Neural crest cell (in vitro differentiated cells): ENCODE data around the gene PRCC. TPM values are rescaled to one million over a fixed set of nuclear protein-coding genes. Genes with fewer than 3 reads are reported as not detected.

Experiments used
- DNase-seq: peaks from one replicate; pipeline ENCODE4 v3.0.0; 2021; ENCODE audit warnings: low read depth, mixed read lengths, low spot score
- H3K27ac Mint-ChIP-seq: one replicate; pipeline ENCODE4 v1.8.0; 2021; ENCODE audit warnings: mild to moderate bottlenecking, mixed read lengths; ENCODE audit not compliant: unreplicated experiment
- H3K27me3 Mint-ChIP-seq: 2 replicates; pipeline ENCODE4 v1.8.0; 2021; ENCODE audit warnings: low read depth, mild to moderate bottlenecking, mixed read lengths
- H3K36me3 Mint-ChIP-seq: 2 replicates; pipeline ENCODE4 v1.8.0; 2021; ENCODE audit warnings: low read depth, mild to moderate bottlenecking, mixed read lengths
- H3K4me1 Mint-ChIP-seq: 2 replicates; pipeline ENCODE4 v1.8.0; 2021; ENCODE audit warnings: mixed read lengths
- H3K4me3 Mint-ChIP-seq: one replicate; pipeline ENCODE4 v1.8.0; 2021; ENCODE audit warnings: mild to moderate bottlenecking, mixed read lengths
- H3K9me3 Mint-ChIP-seq: 2 replicates; pipeline ENCODE4 v1.8.0; 2021; ENCODE audit warnings: mixed read lengths
- CTCF ChIP-seq: fragments of 200-600 bp; sonication (generic); conservative IDR thresholded peaks from 2 replicates; pipeline ENCODE4 v1.5.0; 2021; ENCODE audit warnings: antibody characterized with exemption, mild to moderate bottlenecking
- total RNA-seq: library from RNA; stranded (reverse); gene quantifications from 2 replicates; pipeline ENCODE4 v1.2.1, GENCODE V29; 2021

Gene PRCC
- total RNA-seq, 1 donor from 2014 or later: 99.8 TPM

- peaks cover 4% of the 10 kb centered on the region for H3K36me3 Mint-ChIP-seq
- TF ChIP-seq CTCF: no peak
Observed at GRCh38 chr1:156804026-156804425, 36.7 kb downstream of the PRCC start.

DNA sequence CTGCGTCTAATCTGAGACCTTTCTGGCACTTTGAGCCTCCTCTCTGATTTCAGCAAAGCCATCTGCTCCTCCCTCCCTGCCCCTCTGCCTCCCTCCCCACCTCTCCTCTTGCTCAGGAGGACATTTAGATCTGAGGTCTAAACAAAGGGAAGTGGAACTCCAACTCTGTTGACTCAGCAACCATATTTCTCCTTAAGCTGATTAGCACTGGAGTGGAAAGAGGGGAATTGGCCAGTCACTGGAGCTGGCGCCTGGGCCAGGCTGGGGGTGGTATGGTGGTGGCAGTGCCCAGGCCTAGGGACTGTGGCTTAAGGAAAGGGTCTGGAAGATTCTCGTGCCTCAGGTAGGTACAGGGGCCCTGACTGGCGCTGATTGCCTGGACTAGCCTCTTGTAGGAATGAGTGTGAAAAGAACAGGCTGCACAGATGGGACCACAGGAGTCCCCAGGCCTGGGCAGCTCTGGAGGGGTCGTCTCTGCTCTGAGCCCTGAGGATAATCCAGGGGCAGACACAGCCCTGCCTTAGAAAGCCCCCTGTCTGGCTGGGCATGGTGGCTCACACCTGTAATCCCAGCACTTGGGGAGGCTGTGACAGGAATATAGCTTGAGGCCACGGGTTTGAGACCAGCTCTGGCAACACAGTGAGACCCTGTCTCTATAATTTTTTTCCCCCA is 37.4 kb downstream of the PRCC start:
- Mint-ChIP-seq H3K9me3 (no peaks in the 10 kb centered on the region), H3K4me3 (no peak overlapping the region), H3K36me3 (peaks cover 4% of the 10 kb centered on the region), H3K27me3 (no peaks in the 10 kb centered on the region), H3K4me1 (no peaks in the 10 kb centered on the region), H3K27ac (peak overlapping the region; percentile 10)
- DNase-seq: no peak
- TF ChIP-seq CTCF: no peak

More at GRCh38 chr1:156804026-156804425, 36.7 kb downstream of the PRCC start:
- no peak overlapping the region for H3K4me3 Mint-ChIP-seq
- H3K4me1 Mint-ChIP-seq: no peaks in the 10 kb centered on the region
- H3K27me3 Mint-ChIP-seq: no peaks in the 10 kb centered on the region
- no peak for DNase-seq
- no peaks in the 10 kb centered on the region for H3K9me3 Mint-ChIP-seq
- no peak overlapping the region for H3K27ac Mint-ChIP-seq

DNA sequence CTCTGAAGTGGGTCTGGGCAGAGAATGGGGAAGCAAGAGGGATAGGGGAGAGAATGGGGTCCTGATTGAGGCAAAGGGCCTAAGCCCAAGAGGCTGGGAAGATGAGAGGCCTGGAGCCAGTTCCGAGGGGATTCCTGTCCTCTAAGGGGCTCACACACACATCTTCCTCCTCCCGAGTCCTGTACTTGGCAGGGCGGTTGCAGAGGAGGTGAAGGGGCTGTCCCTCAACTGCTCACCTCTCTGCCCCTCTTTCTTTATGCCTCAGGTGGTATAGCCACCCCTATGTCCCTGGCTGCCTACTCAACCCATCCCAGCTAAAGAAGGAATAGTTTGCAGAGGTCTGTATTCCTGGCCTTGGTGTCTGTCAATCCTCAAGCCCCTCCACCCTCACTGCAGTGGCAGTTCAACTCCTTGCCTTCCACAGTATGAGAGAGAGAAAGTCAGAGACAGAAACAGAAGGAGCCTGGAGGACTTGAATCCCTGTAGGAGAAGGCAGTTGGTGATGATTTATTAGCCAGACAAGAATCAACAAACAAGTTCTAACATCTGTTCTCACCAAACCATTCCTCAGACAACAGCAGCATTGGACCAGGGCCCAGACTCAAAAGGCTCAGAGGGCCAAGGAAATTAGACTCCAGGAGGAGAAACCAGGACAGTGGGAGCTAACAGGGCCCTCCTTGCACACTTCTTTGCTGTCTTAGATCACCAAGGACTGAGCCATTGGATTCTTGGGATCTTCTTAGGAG is 38.6 kb downstream of the PRCC start:
- Mint-ChIP-seq H3K27ac (peak overlapping the region; percentile 29), H3K4me3 (no peak overlapping the region), H3K9me3 (no peaks in the 10 kb centered on the region), H3K36me3 (peaks cover 4% of the 10 kb centered on the region), H3K4me1 (no peaks in the 10 kb centered on the region), H3K27me3 (no peaks in the 10 kb centered on the region)
- TF ChIP-seq CTCF: no peak
- no peak for DNase-seq

GRCh38 chr1:156806512-156807440 is 39.4 kb downstream of the PRCC start:
- Mint-ChIP-seq H3K27me3 (peaks cover 3% of the 10 kb centered on the region), H3K4me1 (no peaks in the 10 kb centered on the region), H3K36me3 (no peaks in the 10 kb centered on the region), H3K27ac (no peak overlapping the region), H3K4me3 (no peak overlapping the region), H3K9me3 (no peaks in the 10 kb centered on the region)
- no peak for TF ChIP-seq CTCF
- DNase-seq: no peak

GRCh38 chr1:156807627-156808026 is 40.3 kb downstream of the PRCC start:
- H3K9me3 Mint-ChIP-seq: no peaks in the 10 kb centered on the region
- no peaks in the 10 kb centered on the region for H3K36me3 Mint-ChIP-seq
- TF ChIP-seq CTCF: no peak
- no peak for DNase-seq
- H3K27me3 Mint-ChIP-seq: peaks cover 12% of the 10 kb centered on the region
- no peak overlapping the region for H3K4me3 Mint-ChIP-seq
- no peaks in the 10 kb centered on the region for H3K4me1 Mint-ChIP-seq
- H3K27ac Mint-ChIP-seq: no peak overlapping the region
